ENCODE data around the gene DIP2B. TPM values are rescaled to one million over a fixed set of nuclear protein-coding genes. Genes with fewer than 3 reads are reported as not detected.
"Not testable (repeated sequence)": the region's sequence is repeated elsewhere in the genome, so short reads cannot be mapped to it uniquely, and the experiment has no call there.

The DIP2B gene
- total RNA-seq, 4 donors from 2014 or later = 31.1 to 57.2 (median 46.5) TPM

DNA sequence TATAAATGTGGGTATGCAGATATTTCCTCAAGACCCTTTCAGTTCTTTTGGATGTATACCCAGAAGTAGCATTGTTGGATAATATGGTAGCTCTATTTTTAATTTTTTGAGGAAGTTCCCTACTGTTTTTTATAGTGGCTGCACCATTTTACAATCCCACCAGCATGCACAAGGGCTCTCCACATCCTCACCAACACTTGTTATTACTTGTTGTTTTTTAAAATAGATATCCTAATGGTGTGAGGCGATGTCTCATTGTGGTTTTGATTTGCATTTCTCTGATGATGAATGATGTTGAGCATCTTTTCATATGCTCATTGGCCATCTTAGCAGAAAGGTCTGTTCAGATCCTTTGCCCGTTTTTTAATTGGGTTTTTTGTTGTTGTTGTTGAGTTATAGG lies 47.1 kb downstream of the DIP2B start:
- H3K27me3 ChIP-seq = no peaks in the 10 kb centered on the region
- H3K4me1 ChIP-seq = peaks cover 8 to 71% (median 15%) of the 10 kb centered on the region in 3 donors
- intact Hi-C loops (cut with DNase I) = no loop called here
- DNase-seq = no peak
- H3K27ac ChIP-seq = peak overlapping the region in 1 of 4 donors; percentile 72
- no peaks in the 10 kb centered on the region for H3K9me3 ChIP-seq
- no peak overlapping the region for H3K4me3 ChIP-seq
- WGBS, 2 donors = 78 to 84% methylated on average over 2 of the region's 2 CpGs
- peaks cover 0 to 3% (median 0%) of the 10 kb centered on the region in 3 donors for H3K36me3 ChIP-seq
- TF ChIP-seq, protein P1, sequence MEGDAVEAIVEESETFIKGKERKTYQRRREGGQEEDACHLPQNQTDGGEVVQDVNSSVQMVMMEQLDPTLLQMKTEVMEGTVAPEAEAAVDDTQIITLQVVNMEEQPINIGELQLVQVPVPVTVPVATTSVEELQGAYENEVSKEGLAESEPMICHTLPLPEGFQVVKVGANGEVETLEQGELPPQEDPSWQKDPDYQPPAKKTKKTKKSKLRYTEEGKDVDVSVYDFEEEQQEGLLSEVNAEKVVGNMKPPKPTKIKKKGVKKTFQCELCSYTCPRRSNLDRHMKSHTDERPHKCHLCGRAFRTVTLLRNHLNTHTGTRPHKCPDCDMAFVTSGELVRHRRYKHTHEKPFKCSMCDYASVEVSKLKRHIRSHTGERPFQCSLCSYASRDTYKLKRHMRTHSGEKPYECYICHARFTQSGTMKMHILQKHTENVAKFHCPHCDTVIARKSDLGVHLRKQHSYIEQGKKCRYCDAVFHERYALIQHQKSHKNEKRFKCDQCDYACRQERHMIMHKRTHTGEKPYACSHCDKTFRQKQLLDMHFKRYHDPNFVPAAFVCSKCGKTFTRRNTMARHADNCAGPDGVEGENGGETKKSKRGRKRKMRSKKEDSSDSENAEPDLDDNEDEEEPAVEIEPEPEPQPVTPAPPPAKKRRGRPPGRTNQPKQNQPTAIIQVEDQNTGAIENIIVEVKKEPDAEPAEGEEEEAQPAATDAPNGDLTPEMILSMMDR (IDR thresholded peaks at IDR 0.05) = no peak
- TF ChIP-seq POLR2A (IDR thresholded peaks at IDR 0.05) = no peak

- Histone ChIP-seq H3K27me3 (no peaks in the 10 kb centered on the region), H3K27ac (no peak overlapping the region), H3K9me3 (no peaks in the 10 kb centered on the region), H3K36me3 (peaks cover 0 to 9% (median 0%) of the 10 kb centered on the region in 3 donors), H3K4me3 (no peak overlapping the region), H3K4me1 (peaks cover 8 to 51% (median 15%) of the 10 kb centered on the region in 3 donors)
- intact Hi-C loops (cut with DNase I) = no loop called here
- DNase-seq = no peak
- WGBS, 2 donors = 86 to 92% methylated on average over 12 to 13 of the region's 13 CpGs
- TF ChIP-seq, protein P1 (IDR thresholded peaks at IDR 0.05) = no peak
- no peak for TF ChIP-seq POLR2A (IDR thresholded peaks at IDR 0.05)
Measured at GRCh38 chr12:50554651-50555050, 49.9 kb downstream of the DIP2B start.

DNA sequence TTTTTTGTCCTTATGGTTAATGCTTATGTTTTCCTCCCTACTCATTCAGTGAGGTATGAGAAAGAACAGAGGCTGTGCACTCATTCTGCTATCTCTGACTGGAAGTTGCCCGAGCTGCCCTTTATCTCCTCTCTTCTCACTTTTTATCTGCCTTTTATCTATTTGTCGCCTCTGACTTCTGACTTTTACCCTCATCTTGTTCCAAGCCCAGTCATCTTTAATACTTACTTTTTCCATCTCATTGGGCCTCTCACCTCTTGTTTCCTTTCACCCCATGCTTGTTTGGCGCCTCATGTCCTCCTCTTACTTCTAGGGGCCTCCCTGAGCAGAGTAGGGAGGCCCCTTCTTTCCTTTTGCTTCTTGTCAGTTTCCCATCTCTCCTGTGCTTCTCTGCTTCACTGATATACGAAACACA lies 50.7 kb downstream of the DIP2B start:
- no peaks in the 10 kb centered on the region for H3K27me3 ChIP-seq
- TF ChIP-seq POLR2A (IDR thresholded peaks at IDR 0.05) = no peak
- TF ChIP-seq, protein P1 (IDR thresholded peaks at IDR 0.05) = no peak
- WGBS, 2 donors = 75 to 79% methylated on average over 4 of the region's 4 CpGs
- intact Hi-C loops (cut with DNase I) = no loop called here
- no peak overlapping the region for H3K4me3 ChIP-seq
- H3K27ac ChIP-seq = no peak overlapping the region
- H3K9me3 ChIP-seq = no peaks in the 10 kb centered on the region
- no peak for DNase-seq
- H3K36me3 ChIP-seq = peaks cover 0 to 9% (median 0%) of the 10 kb centered on the region in 3 donors
- H3K4me1 ChIP-seq = peaks cover 3 to 43% (median 15%) of the 10 kb centered on the region in 3 donors

GRCh38 chr12:50556273-50556672 lies 51.5 kb downstream of the DIP2B start:
- H3K27me3 ChIP-seq = no peaks in the 10 kb centered on the region
- peak overlapping the region in 1 of 4 donors; percentile 16 for H3K27ac ChIP-seq
- no peak overlapping the region for H3K4me3 ChIP-seq
- H3K9me3 ChIP-seq = no peaks in the 10 kb centered on the region
- WGBS, 2 donors = 89 to 93% methylated on average over 11 of the region's 11 CpGs
- DNase-seq = no peak
- peaks cover 0 to 9% (median 0%) of the 10 kb centered on the region in 3 donors for H3K36me3 ChIP-seq
- peaks cover 0 to 35% (median 8%) of the 10 kb centered on the region in 3 donors for H3K4me1 ChIP-seq
- intact Hi-C loops (cut with DNase I) = no loop called here
- TF ChIP-seq POLR2A (IDR thresholded peaks at IDR 0.05) = no peak
- TF ChIP-seq, protein P1 (IDR thresholded peaks at IDR 0.05) = no peak

GRCh38 chr12:50556796-50557195 lies 52.0 kb downstream of the DIP2B start:
- H3K4me3 ChIP-seq; DNase-seq; H3K9me3 ChIP-seq; intact Hi-C loops (cut with DNase I); H3K27me3 ChIP-seq; H3K36me3 ChIP-seq: not testable (repeated sequence)
- H3K4me1 ChIP-seq = peaks cover 0 to 35% (median 7%) of the 10 kb centered on the region in 3 donors
- H3K27ac ChIP-seq = peak overlapping the region in 2 of 4 donors; percentile 16 to 21
- 61 to 74% methylated on average over 7 of the region's 7 CpGs for WGBS, 2 donors

GRCh38 chr12:50557421-50557820 lies 52.6 kb downstream of the DIP2B start:
- Histone ChIP-seq H3K9me3 (no peaks in the 10 kb centered on the region), H3K4me1 (peaks cover 0 to 40% (median 7%) of the 10 kb centered on the region in 3 donors), H3K4me3 (no peak overlapping the region), H3K27me3 (no peaks in the 10 kb centered on the region), H3K27ac (peak overlapping the region in 1 of 4 donors; percentile 21), H3K36me3 (peaks cover 0 to 9% (median 0%) of the 10 kb centered on the region in 3 donors)
- 83 to 94% methylated on average over 2 of the region's 2 CpGs for WGBS, 2 donors
- TF ChIP-seq, protein P1 (IDR thresholded peaks at IDR 0.05) = no peak
- TF ChIP-seq POLR2A (IDR thresholded peaks at IDR 0.05) = no peak
- intact Hi-C loops (cut with DNase I) = no loop called here
- no peak for DNase-seq
